ENCODE results near the gene PSMD13. TPM values are rescaled to one million over a fixed set of nuclear protein-coding genes. Genes with fewer than 3 reads are reported as not detected.

The PSMD13 gene
- total RNA-seq, 1 experiment from 2014 or later = 179 TPM

DNA sequence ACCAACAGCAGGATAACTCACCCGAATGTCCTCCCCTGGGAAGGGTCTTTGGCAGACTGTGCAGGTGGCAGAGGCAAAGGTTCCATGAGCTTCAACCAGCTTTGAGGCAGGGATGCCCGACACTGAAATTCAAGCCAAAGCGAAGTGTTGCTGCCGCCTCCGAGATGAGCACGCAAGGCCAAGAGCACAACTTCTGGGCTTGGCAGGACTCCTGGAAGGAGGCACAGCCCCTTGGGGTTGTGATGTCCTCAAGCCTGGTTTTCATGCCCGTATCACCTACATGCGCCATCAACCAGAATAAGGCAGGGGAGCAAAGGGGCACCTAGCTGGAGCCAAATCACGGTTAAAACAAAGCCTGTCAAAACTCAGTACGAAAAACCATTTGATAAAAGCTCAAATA lies 6.3 kb upstream of the PSMD13 start:
- H3K27ac ChIP-seq (ENCODE audit: low read depth, low read length) = no peak overlapping the region
- DNase-seq (ENCODE audit: low read depth, low spot score) (no peak), ATAC-seq (no peak)
- TF ChIP-seq EGR1 (IDR thresholded peaks at IDR 0.05; ENCODE audit: low read depth) = no peak
- TF ChIP-seq ZNF274 (IDR thresholded peaks at IDR 0.05; ENCODE audit: low read depth, low read length) = no peak
- TF ChIP-seq YY1 (IDR thresholded peaks at IDR 0.05; ENCODE audit: extremely low read depth, insufficient replicate concordance, low read depth, low read length) = no peak
- ChIA-PET RAD21 (ENCODE audit: low non-redundant PET in 1 of 2, low total read pairs in 2 of 2, uncharacterized antibody in 2 of 2, unreplicated experiment in 2 of 2) (no interaction called here), POLR2A (interaction anchor here (1.0 kb wide), 1 partner anchor 18 kb away, joined by 3 read pairs; no protein-coding TSS in a partner anchor), CTCF (no interaction called here)
- intact Hi-C loops (cut with micrococcal nuclease) = no loop called here
- H3K9me3 ChIP-seq (ENCODE audit: control insufficient read depth in 1 of 2, insufficient read depth in 1 of 2, low read depth in 1 of 2, low read length in 2 of 2) = no peaks in the 10 kb centered on the region
- no peaks in the 10 kb centered on the region for H3K27me3 ChIP-seq (ENCODE audit: insufficient read depth, low read length)
- H3K36me3 ChIP-seq (ENCODE audit: control insufficient read depth in 1 of 2, insufficient read depth in 2 of 2, low read length in 2 of 2) = no peaks in the 10 kb centered on the region
- no peak overlapping the region for H3K4me3 ChIP-seq (replicated peaks in 1 of 2; ENCODE audit: low read depth in 1 of 2, low read length in 2 of 2)
- no peaks in the 10 kb centered on the region for H4K20me1 ChIP-seq (ENCODE audit: insufficient read depth)
- no peak overlapping the region for H3K9ac ChIP-seq (ENCODE audit: low read length)
- no TSS peak for BruUV-seq (replicated peaks)
- H3K9me2 ChIP-seq (ENCODE audit: insufficient read depth) = no peaks in the 10 kb centered on the region
- peaks cover 2% of the 10 kb centered on the region; the same call in 1 of the 2 replicates for H3K79me2 ChIP-seq (ENCODE audit: insufficient read depth, low read length)
- peaks cover 0 to 4% of the 10 kb centered on the region in 2 experiments; a peak in 1 of 4 replicates for H3K4me1 ChIP-seq (ENCODE audit: control insufficient read depth in 1 of 2, insufficient read depth in 2 of 2, low read length in 2 of 2)
- H2AFZ ChIP-seq (ENCODE audit: low read depth, low read length, poor library complexity, severe bottlenecking) = no peak overlapping the region
- H3K4me2 ChIP-seq (ENCODE audit: low read length) = no peak overlapping the region

- no peak overlapping the region for H3K4me3 ChIP-seq (replicated peaks in 1 of 2; ENCODE audit: low read depth in 1 of 2, low read length in 2 of 2)
- TF ChIP-seq, protein P1, sequence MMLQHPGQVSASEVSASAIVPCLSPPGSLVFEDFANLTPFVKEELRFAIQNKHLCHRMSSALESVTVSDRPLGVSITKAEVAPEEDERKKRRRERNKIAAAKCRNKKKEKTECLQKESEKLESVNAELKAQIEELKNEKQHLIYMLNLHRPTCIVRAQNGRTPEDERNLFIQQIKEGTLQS (IDR thresholded peaks at IDR 0.05) = no peak
- TF ChIP-seq TCF7L2 (IDR thresholded peaks at IDR 0.05; ENCODE audit: borderline replicate concordance, extremely low read depth, insufficient read depth, insufficient read length) = no peak
- no peak for TF ChIP-seq CTCF (IDR thresholded peaks at IDR 0.05 in 2 of 3, conservative IDR thresholded peaks at IDR 0.05 in 1 of 3; ENCODE audit: borderline replicate concordance in 1 of 3, insufficient read depth in 1 of 3, low read depth in 2 of 3, low read length in 2 of 3)
- TF ChIP-seq SIN3A (IDR thresholded peaks at IDR 0.05; ENCODE audit: low read depth) = no peak
- TF ChIP-seq SP1 (IDR thresholded peaks at IDR 0.05; ENCODE audit: low read depth) = no peak
- TF ChIP-seq YY1 (IDR thresholded peaks at IDR 0.05; ENCODE audit: extremely low read depth, insufficient replicate concordance, low read depth, low read length) = no peak
- no peak for TF ChIP-seq JUND (IDR thresholded peaks at IDR 0.05)
- no peak for TF ChIP-seq ZNF274 (IDR thresholded peaks at IDR 0.05; ENCODE audit: low read depth, low read length)
- no peaks in the 10 kb centered on the region for H3K27me3 ChIP-seq (ENCODE audit: insufficient read depth, low read length)
- POLR2A ChIA-PET = no interaction called here
- RAD21 ChIA-PET (ENCODE audit: low non-redundant PET in 1 of 2, low total read pairs in 2 of 2, uncharacterized antibody in 2 of 2, unreplicated experiment in 2 of 2) = no interaction called here
- no peak overlapping the region for H3K4me2 ChIP-seq (ENCODE audit: low read length)
- H3K79me2 ChIP-seq (ENCODE audit: insufficient read depth, low read length) = peaks cover 18% of the 10 kb centered on the region
- no peaks in the 10 kb centered on the region for H3K9me2 ChIP-seq (ENCODE audit: insufficient read depth)
- CTCF ChIA-PET = no interaction called here
- H3K36me3 ChIP-seq (ENCODE audit: control insufficient read depth in 1 of 2, insufficient read depth in 2 of 2, low read length in 2 of 2) = no peaks in the 10 kb centered on the region
- ATAC-seq (no peak), DNase-seq (ENCODE audit: low read depth, low spot score) (no peak)
- no peaks in the 10 kb centered on the region for H3K9me3 ChIP-seq (ENCODE audit: control insufficient read depth in 1 of 2, insufficient read depth in 1 of 2, low read depth in 1 of 2, low read length in 2 of 2)
- H3K9ac ChIP-seq (ENCODE audit: low read length) = no peak overlapping the region
- H3K27ac ChIP-seq (ENCODE audit: low read depth, low read length) = no peak overlapping the region
- intact Hi-C loops (cut with micrococcal nuclease) = no loop called here
- no peaks in the 10 kb centered on the region for H4K20me1 ChIP-seq (ENCODE audit: insufficient read depth)
- peaks cover 2 to 13% of the 10 kb centered on the region in 2 experiments; a peak in 3 of 4 replicates for H3K4me1 ChIP-seq (ENCODE audit: control insufficient read depth in 1 of 2, insufficient read depth in 2 of 2, low read length in 2 of 2)
- no peak overlapping the region for H2AFZ ChIP-seq (ENCODE audit: low read depth, low read length, poor library complexity, severe bottlenecking)
- no TSS peak for BruUV-seq (replicated peaks)
These were observed 3.8 kb upstream of the PSMD13 start for GRCh38 chr11:232783-233565.

All from HCT116 (cell line).